Fibroblast of villous mesenchyme (primary cell): Measurements from ENCODE around the gene EMB. TPM values are rescaled to one million over a fixed set of nuclear protein-coding genes. Genes with fewer than 3 reads are reported as not detected.

Experiments
- DNase-seq: peaks from one replicate; pipeline ENCODE4 v3.0.0-alpha.2; 2010; ENCODE audit warnings: low read depth
- H3K4me3 ChIP-seq: 2 replicates; pipeline ENCODE4 v1.5.1; 2011; ENCODE audit warnings: low read depth, mild to moderate bottlenecking, low read length
- total RNA-seq: library from RNA; depleted of rRNA; stranded (reverse); fragments of >200 nt; gene quantifications from 2 replicates; pipeline ENCODE4 v1.2.3, GENCODE V29; 2012
- TF ChIP-seq, protein P1 (sequence below): IDR thresholded peaks from 2 replicates; pipeline ENCODE4 v1.5.1; 2012; ENCODE audit warnings: low read depth, mild to moderate bottlenecking, low read length; ENCODE audit not compliant: insufficient read depth

Gene EMB
- total RNA-seq, 1 donor, result 0.86 TPM

DNA sequence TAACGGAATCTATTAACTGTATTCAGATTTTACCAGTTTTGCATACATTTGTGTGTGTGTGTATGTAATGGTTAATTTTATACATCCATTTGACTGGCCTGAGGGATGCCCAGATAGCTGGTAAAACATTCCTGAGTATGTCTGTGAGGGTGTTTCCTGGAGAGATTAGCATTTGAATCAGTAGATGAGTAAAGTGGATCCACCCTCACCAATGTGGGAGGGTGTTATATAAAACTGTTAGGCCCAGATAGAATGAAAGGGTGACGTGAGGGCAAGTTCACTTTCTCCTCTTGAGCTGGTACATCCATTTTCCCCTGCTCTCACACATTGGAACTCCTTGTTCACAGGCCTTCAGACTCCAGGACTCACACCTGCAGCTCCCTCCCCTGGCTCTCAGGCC is 88.7 kb downstream of the EMB start:
- no peak overlapping the region for H3K4me3 ChIP-seq
- DNase-seq, result no peak
- TF ChIP-seq, protein P1, sequence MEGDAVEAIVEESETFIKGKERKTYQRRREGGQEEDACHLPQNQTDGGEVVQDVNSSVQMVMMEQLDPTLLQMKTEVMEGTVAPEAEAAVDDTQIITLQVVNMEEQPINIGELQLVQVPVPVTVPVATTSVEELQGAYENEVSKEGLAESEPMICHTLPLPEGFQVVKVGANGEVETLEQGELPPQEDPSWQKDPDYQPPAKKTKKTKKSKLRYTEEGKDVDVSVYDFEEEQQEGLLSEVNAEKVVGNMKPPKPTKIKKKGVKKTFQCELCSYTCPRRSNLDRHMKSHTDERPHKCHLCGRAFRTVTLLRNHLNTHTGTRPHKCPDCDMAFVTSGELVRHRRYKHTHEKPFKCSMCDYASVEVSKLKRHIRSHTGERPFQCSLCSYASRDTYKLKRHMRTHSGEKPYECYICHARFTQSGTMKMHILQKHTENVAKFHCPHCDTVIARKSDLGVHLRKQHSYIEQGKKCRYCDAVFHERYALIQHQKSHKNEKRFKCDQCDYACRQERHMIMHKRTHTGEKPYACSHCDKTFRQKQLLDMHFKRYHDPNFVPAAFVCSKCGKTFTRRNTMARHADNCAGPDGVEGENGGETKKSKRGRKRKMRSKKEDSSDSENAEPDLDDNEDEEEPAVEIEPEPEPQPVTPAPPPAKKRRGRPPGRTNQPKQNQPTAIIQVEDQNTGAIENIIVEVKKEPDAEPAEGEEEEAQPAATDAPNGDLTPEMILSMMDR, result no peak

Other genes with a start within 250 kb of the EMB start
- 11.3 and 12.5 TPM in 2 replicates for gene PARP8, start 225.3 kb upstream of the EMB start, total RNA-seq